ENCODE data around the gene TTC8. TPM values are rescaled to one million over a fixed set of nuclear protein-coding genes. Genes with fewer than 3 reads are reported as not detected.

The TTC8 gene
- total RNA-seq, 5 donors from 2014 or later (not counting 1 experiment from before 2014, with no cell fraction given): 0.75 to 2.7 (median 2.1) TPM

DNA sequence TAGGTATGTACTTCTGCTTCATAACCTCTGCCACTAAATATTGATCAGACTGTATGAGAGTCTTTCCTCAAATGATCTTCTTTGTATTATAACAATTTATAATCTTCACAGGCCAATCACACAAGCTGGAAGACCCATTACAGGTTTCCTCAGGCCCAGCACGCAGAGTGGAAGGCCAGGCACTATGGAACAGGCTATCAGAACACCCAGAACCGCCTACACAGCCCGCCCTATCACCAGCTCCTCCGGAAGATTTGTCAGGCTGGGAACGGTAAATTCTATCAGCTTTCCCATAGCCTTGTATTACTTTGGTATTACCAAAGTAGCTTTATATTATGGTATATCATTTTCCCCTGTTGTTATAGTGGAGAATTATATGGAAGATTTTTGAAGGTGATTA, 16.5 kb downstream of the TTC8 start:
- H3K4me3 Mint-ChIP-seq: no peak overlapping the region
- peaks cover 16% of the 10 kb centered on the region for H3K36me3 Mint-ChIP-seq
- Histone ChIP-seq H3K4me1 (ENCODE audit: control insufficient read depth in 1 of 2, extremely low read depth in 1 of 2, insufficient read depth in 2 of 2, low read length in 2 of 2) (no peaks in the 10 kb centered on the region), H3K9me3 (no peaks in the 10 kb centered on the region), H3K4me3 (ENCODE audit: control insufficient read depth in 1 of 2, extremely low read depth in 1 of 2, low read length in 1 of 2) (no peak overlapping the region), H3K27ac (ENCODE audit: low read length) (no peak overlapping the region), H3K36me3 (ENCODE audit: control insufficient read depth in 2 of 2, extremely low read depth in 1 of 2, insufficient read depth in 1 of 2, low read length in 1 of 2) (no peaks in the 10 kb centered on the region), H3K27me3 (replicated peaks in 1 of 2; ENCODE audit: control insufficient read depth in 2 of 2, extremely low read depth in 1 of 2, insufficient read depth in 2 of 2, low read length in 1 of 2) (no peaks in the 10 kb centered on the region)
- H3K9me3 Mint-ChIP-seq: no peaks in the 10 kb centered on the region
- DNase-seq: no peak
- peaks cover 3 to 4% of the 10 kb centered on the region in 2 donors for H3K27me3 Mint-ChIP-seq
- POLR2A ChIA-PET: no interaction called here
- H3K27ac Mint-ChIP-seq: no peak overlapping the region
- CTCF ChIA-PET: no interaction called here
- no peak for ATAC-seq (replicated peaks in 1 of 4)
- no CpG with 5 or more reads among the region's 5 CpGs for WGBS (ENCODE audit: insufficient coverage)
- H3K4me1 Mint-ChIP-seq: no peaks in the 10 kb centered on the region

DNA sequence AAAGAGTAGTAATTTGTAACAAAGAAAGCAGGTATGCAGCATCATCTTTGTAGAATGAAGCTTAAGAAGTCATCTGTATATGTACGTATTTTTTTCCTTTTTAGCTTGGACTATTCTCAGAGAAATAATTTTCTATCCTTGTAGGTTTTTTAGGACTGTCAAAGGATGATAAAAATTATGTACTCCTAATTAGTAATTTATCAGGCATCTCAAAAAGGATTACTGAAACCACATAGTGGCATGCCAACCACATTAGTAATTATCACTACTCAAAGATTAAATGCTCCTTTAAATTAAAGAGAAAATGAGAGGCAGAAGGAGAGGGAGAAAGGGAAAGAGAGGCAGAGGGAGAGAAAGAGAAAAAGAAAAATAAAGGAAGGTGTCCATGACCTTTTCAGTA, 17.3 kb downstream of the TTC8 start:
- no peak overlapping the region for H3K27ac ChIP-seq (ENCODE audit: low read length)
- ATAC-seq (replicated peaks in 1 of 4) (no peak), DNase-seq (no peak)
- H3K27me3 ChIP-seq (replicated peaks in 1 of 2; ENCODE audit: control insufficient read depth in 2 of 2, extremely low read depth in 1 of 2, insufficient read depth in 2 of 2, low read length in 1 of 2): no peaks in the 10 kb centered on the region
- no CpG with 5 or more reads among the region's 1 CpG for WGBS (ENCODE audit: insufficient coverage)
- ChIA-PET CTCF (no interaction called here), POLR2A (no interaction called here)
- no peaks in the 10 kb centered on the region for H3K9me3 ChIP-seq
- no peaks in the 10 kb centered on the region for H3K36me3 ChIP-seq (ENCODE audit: control insufficient read depth in 2 of 2, extremely low read depth in 1 of 2, insufficient read depth in 1 of 2, low read length in 1 of 2)
- no peaks in the 10 kb centered on the region for H3K4me1 Mint-ChIP-seq
- no peak overlapping the region for H3K27ac Mint-ChIP-seq
- H3K4me3 Mint-ChIP-seq: no peak overlapping the region
- no peaks in the 10 kb centered on the region for H3K9me3 Mint-ChIP-seq
- H3K36me3 Mint-ChIP-seq: peaks cover 16% of the 10 kb centered on the region
- H3K27me3 Mint-ChIP-seq: peaks cover 3 to 4% of the 10 kb centered on the region in 2 donors
- no peaks in the 10 kb centered on the region for H3K4me1 ChIP-seq (ENCODE audit: control insufficient read depth in 1 of 2, extremely low read depth in 1 of 2, insufficient read depth in 2 of 2, low read length in 2 of 2)
- H3K4me3 ChIP-seq (ENCODE audit: control insufficient read depth in 1 of 2, extremely low read depth in 1 of 2, low read length in 1 of 2): no peak overlapping the region

DNA sequence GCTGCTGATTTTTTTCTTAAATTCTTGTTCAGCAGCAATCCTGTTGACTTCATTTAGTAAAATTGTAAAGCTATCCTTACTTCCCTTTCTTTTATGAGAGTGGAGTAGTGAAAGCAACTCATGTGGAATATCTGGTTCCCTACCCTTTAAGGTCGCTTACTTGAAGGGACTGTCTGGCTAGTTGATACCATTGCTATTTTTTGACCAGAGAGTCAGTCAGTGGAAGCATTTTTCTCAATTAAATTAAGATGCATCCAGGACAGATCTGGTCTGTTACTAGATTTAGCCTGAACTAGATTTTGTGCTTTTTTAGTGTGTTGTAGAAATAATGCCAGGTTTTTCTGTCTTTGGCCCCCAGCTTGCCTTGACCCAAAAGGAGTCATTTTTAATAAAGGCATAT, 18.0 kb downstream of the TTC8 start:
- Histone ChIP-seq H3K4me3 (ENCODE audit: control insufficient read depth in 1 of 2, extremely low read depth in 1 of 2, low read length in 1 of 2) (no peak overlapping the region), H3K27ac (ENCODE audit: low read length) (no peak overlapping the region), H3K4me1 (ENCODE audit: control insufficient read depth in 1 of 2, extremely low read depth in 1 of 2, insufficient read depth in 2 of 2, low read length in 2 of 2) (no peaks in the 10 kb centered on the region), H3K9me3 (no peaks in the 10 kb centered on the region), H3K36me3 (ENCODE audit: control insufficient read depth in 2 of 2, extremely low read depth in 1 of 2, insufficient read depth in 1 of 2, low read length in 1 of 2) (no peaks in the 10 kb centered on the region), H3K27me3 (replicated peaks in 1 of 2; ENCODE audit: control insufficient read depth in 2 of 2, extremely low read depth in 1 of 2, insufficient read depth in 2 of 2, low read length in 1 of 2) (no peaks in the 10 kb centered on the region)
- ATAC-seq (replicated peaks in 1 of 4) (no peak), DNase-seq (no peak)
- no peaks in the 10 kb centered on the region for H3K4me1 Mint-ChIP-seq
- H3K4me3 Mint-ChIP-seq: no peak overlapping the region
- peaks cover 16% of the 10 kb centered on the region for H3K36me3 Mint-ChIP-seq
- no peak overlapping the region for H3K27ac Mint-ChIP-seq
- no peaks in the 10 kb centered on the region for H3K9me3 Mint-ChIP-seq
- H3K27me3 Mint-ChIP-seq: peaks cover under 1 to 4% of the 10 kb centered on the region in 2 donors
- 40% methylated on average over 1 of the region's 1 CpG for WGBS (ENCODE audit: insufficient coverage)
- POLR2A ChIA-PET: no interaction called here
- CTCF ChIA-PET: no interaction called here

DNA sequence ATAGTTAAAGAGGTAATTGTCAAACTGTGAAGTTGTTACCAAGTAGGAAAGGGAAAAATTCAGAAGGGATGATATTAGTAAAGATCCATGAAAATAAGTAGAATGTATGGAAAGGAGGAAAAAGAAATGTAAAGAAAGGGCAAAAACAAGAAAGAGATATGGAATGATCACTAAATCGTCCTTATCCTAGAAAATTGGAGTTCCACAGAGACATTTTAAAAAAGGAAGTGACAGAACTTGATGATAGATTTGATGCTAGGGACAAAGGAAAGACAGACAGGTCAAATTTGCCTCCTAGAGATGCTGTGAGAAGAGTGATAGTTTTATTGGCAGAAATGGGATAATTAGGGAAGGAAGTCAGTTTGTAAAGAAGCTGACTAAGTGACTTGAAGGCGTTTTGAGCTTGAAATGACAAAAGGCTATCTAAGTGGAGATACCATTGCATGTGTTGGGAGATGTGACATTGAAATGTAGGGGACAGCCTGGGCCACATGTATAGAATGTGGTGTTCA, 20.6 kb downstream of the TTC8 start:
- H3K9me3 Mint-ChIP-seq: no peaks in the 10 kb centered on the region
- no peak for ATAC-seq (replicated peaks in 1 of 4)
- Histone ChIP-seq H3K9me3 (no peaks in the 10 kb centered on the region), H3K27me3 (replicated peaks in 1 of 2; ENCODE audit: control insufficient read depth in 2 of 2, extremely low read depth in 1 of 2, insufficient read depth in 2 of 2, low read length in 1 of 2) (no peaks in the 10 kb centered on the region), H3K4me1 (ENCODE audit: control insufficient read depth in 1 of 2, extremely low read depth in 1 of 2, insufficient read depth in 2 of 2, low read length in 2 of 2) (no peaks in the 10 kb centered on the region), H3K4me3 (ENCODE audit: control insufficient read depth in 1 of 2, extremely low read depth in 1 of 2, low read length in 1 of 2) (no peak overlapping the region), H3K27ac (ENCODE audit: low read length) (no peak overlapping the region), H3K36me3 (ENCODE audit: control insufficient read depth in 2 of 2, extremely low read depth in 1 of 2, insufficient read depth in 1 of 2, low read length in 1 of 2) (no peaks in the 10 kb centered on the region)
- H3K4me3 Mint-ChIP-seq: no peak overlapping the region
- peaks cover 16% of the 10 kb centered on the region for H3K36me3 Mint-ChIP-seq
- no peaks in the 10 kb centered on the region for H3K4me1 Mint-ChIP-seq
- H3K27ac Mint-ChIP-seq: no peak overlapping the region
- CTCF ChIA-PET: no interaction called here
- H3K27me3 Mint-ChIP-seq: no peaks in the 10 kb centered on the region
- POLR2A ChIA-PET: interaction anchor here in 1 of 2 donors (0.6 kb wide), 1 partner anchor 1176 kb away, joined by 6 read pairs; no protein-coding TSS in a partner anchor
- WGBS (ENCODE audit: insufficient coverage): 83% methylated on average over 2 of the region's 2 CpGs
- DNase-seq: no peak

DNA sequence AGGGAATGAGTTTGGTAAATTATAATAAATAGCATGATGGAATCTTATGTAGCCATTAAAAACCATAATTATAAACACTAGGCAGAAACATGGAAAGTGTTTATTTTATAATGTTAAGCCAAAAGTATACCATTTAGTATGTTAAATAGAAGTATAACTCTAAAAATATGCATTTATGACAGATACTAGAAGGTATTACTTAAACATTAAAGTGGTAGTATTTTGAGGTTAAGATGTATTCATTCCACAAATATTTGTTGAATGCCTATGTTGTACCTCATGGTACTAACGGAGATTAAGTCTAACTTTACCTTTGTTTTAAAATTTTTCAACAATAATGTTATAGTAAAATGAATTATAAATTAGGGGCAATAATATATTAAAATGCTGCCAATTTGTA, 24.1 kb downstream of the TTC8 start:
- Histone ChIP-seq H3K27ac (ENCODE audit: low read length) (no peak overlapping the region), H3K9me3 (no peaks in the 10 kb centered on the region), H3K4me1 (ENCODE audit: control insufficient read depth in 1 of 2, extremely low read depth in 1 of 2, insufficient read depth in 2 of 2, low read length in 2 of 2) (no peaks in the 10 kb centered on the region), H3K36me3 (ENCODE audit: control insufficient read depth in 2 of 2, extremely low read depth in 1 of 2, insufficient read depth in 1 of 2, low read length in 1 of 2) (no peaks in the 10 kb centered on the region), H3K4me3 (ENCODE audit: control insufficient read depth in 1 of 2, extremely low read depth in 1 of 2, low read length in 1 of 2) (no peak overlapping the region), H3K27me3 (replicated peaks in 1 of 2; ENCODE audit: control insufficient read depth in 2 of 2, extremely low read depth in 1 of 2, insufficient read depth in 2 of 2, low read length in 1 of 2) (no peaks in the 10 kb centered on the region)
- Mint-ChIP-seq H3K27me3 (no peaks in the 10 kb centered on the region), H3K27ac (no peak overlapping the region), H3K9me3 (no peaks in the 10 kb centered on the region), H3K4me1 (no peaks in the 10 kb centered on the region), H3K36me3 (peaks cover 6% of the 10 kb centered on the region), H3K4me3 (no peak overlapping the region)
- POLR2A ChIA-PET: interaction anchor here in 1 of 2 donors (0.6 kb wide), 1 partner anchor 1042 kb away, joined by 4 read pairs; no protein-coding TSS in a partner anchor
- DNase-seq: no peak
- WGBS (ENCODE audit: insufficient coverage): no CpG with 5 or more reads among the region's 1 CpG
- CTCF ChIA-PET: no interaction called here
- no peak for ATAC-seq (replicated peaks in 1 of 4)

DNA sequence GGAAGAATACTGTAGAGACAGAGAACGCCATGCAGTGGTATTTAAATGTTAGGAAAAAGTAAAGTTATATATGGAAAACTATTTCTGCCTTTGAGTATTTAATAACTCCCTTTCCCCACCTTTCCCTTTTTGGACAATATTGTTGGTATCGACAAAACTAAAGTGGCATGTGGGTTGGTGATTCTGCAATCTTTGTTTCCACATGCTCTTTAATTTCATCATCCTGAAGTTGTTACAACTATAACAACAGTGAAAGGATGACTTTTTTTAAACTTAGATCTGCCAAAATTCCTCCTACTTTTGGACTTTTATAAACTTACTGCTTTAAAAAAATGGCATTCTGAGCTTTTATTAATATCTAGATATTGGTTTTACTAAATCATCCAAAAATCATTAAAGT, 25.3 kb downstream of the TTC8 start:
- Histone ChIP-seq H3K27ac (ENCODE audit: low read length) (no peak overlapping the region), H3K27me3 (replicated peaks in 1 of 2; ENCODE audit: control insufficient read depth in 2 of 2, extremely low read depth in 1 of 2, insufficient read depth in 2 of 2, low read length in 1 of 2) (no peaks in the 10 kb centered on the region), H3K4me3 (ENCODE audit: control insufficient read depth in 1 of 2, extremely low read depth in 1 of 2, low read length in 1 of 2) (no peak overlapping the region), H3K36me3 (ENCODE audit: control insufficient read depth in 2 of 2, extremely low read depth in 1 of 2, insufficient read depth in 1 of 2, low read length in 1 of 2) (no peaks in the 10 kb centered on the region), H3K9me3 (no peaks in the 10 kb centered on the region), H3K4me1 (ENCODE audit: control insufficient read depth in 1 of 2, extremely low read depth in 1 of 2, insufficient read depth in 2 of 2, low read length in 2 of 2) (no peaks in the 10 kb centered on the region)
- Mint-ChIP-seq H3K4me3 (no peak overlapping the region), H3K27ac (no peak overlapping the region), H3K4me1 (no peaks in the 10 kb centered on the region), H3K27me3 (no peaks in the 10 kb centered on the region), H3K9me3 (no peaks in the 10 kb centered on the region), H3K36me3 (peaks cover 6% of the 10 kb centered on the region)
- ATAC-seq (replicated peaks in 1 of 4): no peak
- POLR2A ChIA-PET: no interaction called here
- no CpG with 5 or more reads among the region's 2 CpGs for WGBS (ENCODE audit: insufficient coverage)
- CTCF ChIA-PET: no interaction called here
- DNase-seq: no peak

DNA sequence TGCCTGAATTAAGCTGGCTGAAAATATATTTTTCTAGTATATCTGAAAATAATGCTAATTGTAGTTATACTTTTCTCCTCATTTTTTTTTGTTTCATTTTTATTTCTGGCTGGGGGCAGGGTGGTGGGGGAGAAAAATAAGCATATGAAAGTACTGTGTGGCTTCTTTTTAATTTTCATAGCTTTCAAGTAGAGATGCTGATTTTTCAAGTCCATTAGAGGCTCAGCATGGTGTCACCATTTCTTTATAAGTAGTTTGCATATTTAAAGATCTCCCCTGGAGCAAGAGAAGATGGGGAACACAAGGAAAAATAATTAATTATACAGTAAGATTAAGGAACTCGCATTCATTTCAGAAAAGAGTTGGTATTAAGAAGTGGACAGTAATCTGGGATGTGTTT, 27.1 kb downstream of the TTC8 start:
- Histone ChIP-seq H3K36me3 (ENCODE audit: control insufficient read depth in 2 of 2, extremely low read depth in 1 of 2, insufficient read depth in 1 of 2, low read length in 1 of 2) (no peaks in the 10 kb centered on the region), H3K27me3 (replicated peaks in 1 of 2; ENCODE audit: control insufficient read depth in 2 of 2, extremely low read depth in 1 of 2, insufficient read depth in 2 of 2, low read length in 1 of 2) (no peaks in the 10 kb centered on the region), H3K4me1 (ENCODE audit: control insufficient read depth in 1 of 2, extremely low read depth in 1 of 2, insufficient read depth in 2 of 2, low read length in 2 of 2) (no peaks in the 10 kb centered on the region), H3K4me3 (ENCODE audit: control insufficient read depth in 1 of 2, extremely low read depth in 1 of 2, low read length in 1 of 2) (no peak overlapping the region), H3K9me3 (no peaks in the 10 kb centered on the region), H3K27ac (ENCODE audit: low read length) (no peak overlapping the region)
- peaks cover 6% of the 10 kb centered on the region for H3K36me3 Mint-ChIP-seq
- WGBS (ENCODE audit: insufficient coverage): no CpG with 5 or more reads among the region's 1 CpG
- H3K27me3 Mint-ChIP-seq: no peaks in the 10 kb centered on the region
- ChIA-PET CTCF (interaction anchor here (0.6 to 1.0 kb wide), 2 partner anchors 14 to 59 kb away, joined by 3 read pairs; partner anchors contain the start of gene EML5 (in 1 of the 2)), POLR2A (no interaction called here)
- no peaks in the 10 kb centered on the region for H3K9me3 Mint-ChIP-seq
- DNase-seq (no peak), ATAC-seq (replicated peaks in 1 of 4) (no peak)
- no peaks in the 10 kb centered on the region for H3K4me1 Mint-ChIP-seq
- no peak overlapping the region for H3K27ac Mint-ChIP-seq
- no peak overlapping the region for H3K4me3 Mint-ChIP-seq
